CD4-positive, CD25-positive, alpha-beta regulatory T cell (primary cell): ENCODE measurements around the gene CALN1. TPM values are rescaled to one million over a fixed set of nuclear protein-coding genes. Genes with fewer than 3 reads are reported as not detected.
"Not testable (repeated sequence)": the region's sequence is repeated elsewhere in the genome, so short reads cannot be mapped to it uniquely, and the experiment has no call there.

Experiments
- ATAC-seq, 2 donors: fragments of 150-1000 bp; cut with Tn5 transposase; one replicate each; pipeline ENCODE4 v1.10.0; 2021; ENCODE audit warnings: low read depth in 2 of 2, moderate number of reproducible peaks in 2 of 2, moderate library complexity in 1 of 2
- DNase-seq, 3 donors: peaks; one replicate each; pipeline versions ENCODE4 v3.0.0 to v3.0.0-alpha.2; 2012 to 2022; ENCODE audit warnings: mixed read lengths in 1 of 3
- H3K27ac ChIP-seq: one replicate; pipeline ENCODE4 v1.7.0; 2013; ENCODE audit warnings: mild to moderate bottlenecking, low read length; ENCODE audit not compliant: insufficient read depth, poor library complexity, severe bottlenecking
- H3K27me3 ChIP-seq: one replicate; pipeline ENCODE4 v1.7.0; 2013; ENCODE audit warnings: low read length; ENCODE audit not compliant: control insufficient read depth, insufficient read depth
- H3K36me3 ChIP-seq: one replicate; pipeline ENCODE4 v1.7.0; 2013; ENCODE audit warnings: mild to moderate bottlenecking, low read length, moderate library complexity; ENCODE audit not compliant: control insufficient read depth, insufficient read depth
- H3K4me1 ChIP-seq: 2 replicates; pipeline ENCODE4 v1.7.0; 2013; ENCODE audit warnings: mild to moderate bottlenecking, low read length; ENCODE audit not compliant: insufficient read depth, control insufficient read depth, poor library complexity, severe bottlenecking
- H3K4me3 ChIP-seq: one replicate; pipeline ENCODE4 v1.7.0; 2013; ENCODE audit warnings: low read depth, mild to moderate bottlenecking, low read length, moderate library complexity
- H3K9me3 ChIP-seq, 2 experiments: 1 replicate in 1 of 2; 2 replicates in 1 of 2; pipeline ENCODE4 v1.7.0; 2013; ENCODE audit warnings: low read length in 2 of 2, mild to moderate bottlenecking in 1 of 2, moderate library complexity in 1 of 2; ENCODE audit not compliant: control insufficient read depth in 2 of 2
- H3K27ac Mint-ChIP-seq, 3 donors: one replicate each; pipeline ENCODE4 v1.8.0; 2020 to 2022; ENCODE audit warnings: mild to moderate bottlenecking in 3 of 3, mixed read lengths in 3 of 3, moderate library complexity in 2 of 3
- H3K27me3 Mint-ChIP-seq: one replicate; pipeline ENCODE4 v1.8.0; 2022; ENCODE audit warnings: mild to moderate bottlenecking, mixed read lengths
- H3K36me3 Mint-ChIP-seq: one replicate; pipeline ENCODE4 v1.8.0; 2020; ENCODE audit warnings: mixed read lengths
- H3K4me1 Mint-ChIP-seq, 4 donors: one replicate each; pipeline ENCODE4 v1.8.0; 2020 to 2022; ENCODE audit warnings: mixed read lengths in 4 of 4, mild to moderate bottlenecking in 1 of 4
- H3K4me3 Mint-ChIP-seq, 4 donors: one replicate each; pipeline ENCODE4 v1.8.0; 2020 to 2022; ENCODE audit warnings: mild to moderate bottlenecking in 4 of 4, mixed read lengths in 4 of 4, moderate library complexity in 3 of 4
- H3K9me3 Mint-ChIP-seq, 7 donors: one replicate each; pipeline ENCODE4 v1.8.0; 2020 to 2022; ENCODE audit warnings: mixed read lengths in 7 of 7, mild to moderate bottlenecking in 3 of 7, moderate library complexity in 2 of 7
- polyA plus RNA-seq, 4 donors: library from polyadenylated mRNA; unstranded; fragments of 300-500 nt; fragmentation: Illumina TruSeq; gene quantifications; one replicate each; pipeline ENCODE4 v1.2.3, GENCODE V29; 2021
- total RNA-seq: library from RNA; stranded (reverse); gene quantifications from one replicate; pipeline ENCODE4 v1.2.3, GENCODE V29; 2022

The CALN1 gene
- 0.52 TPM for total RNA-seq
- not detected for polyA plus RNA-seq

- H3K36me3 Mint-ChIP-seq, H3K9me3 Mint-ChIP-seq, DNase-seq: not testable (repeated sequence)
Measured at GRCh38 chr7:72412121-72412618, at the start of gene CALN1. Gene CALN1 (minus strand): TSS chr7:72412338.

GRCh38 chr7:72453471-72453870 lies 41.3 kb upstream of the CALN1 start:
- Histone ChIP-seq H3K36me3 (no peaks in the 10 kb centered on the region), H3K4me3 (no peak overlapping the region), H3K27me3 (no peaks in the 10 kb centered on the region), H3K27ac (no peak overlapping the region), H3K4me1 (no peaks in the 10 kb centered on the region), H3K9me3 (no peaks in the 10 kb centered on the region)
- no peak overlapping the region for H3K4me3 Mint-ChIP-seq
- H3K27me3 Mint-ChIP-seq, result no peaks in the 10 kb centered on the region
- no peaks in the 10 kb centered on the region for H3K36me3 Mint-ChIP-seq
- ATAC-seq, result no peak
- H3K27ac Mint-ChIP-seq, result no peak overlapping the region
- DNase-seq, result no peak
- H3K4me1 Mint-ChIP-seq, result no peaks in the 10 kb centered on the region
- H3K9me3 Mint-ChIP-seq, result peaks cover 0 to 2% (median 0%) of the 10 kb centered on the region in 7 donors

More at GRCh38 chr7:72412121-72412618, at the start of gene CALN1:
- not testable (repeated sequence) for H3K27me3 ChIP-seq, H3K27ac ChIP-seq, H3K4me3 ChIP-seq, ATAC-seq, H3K27me3 Mint-ChIP-seq, H3K4me3 Mint-ChIP-seq, H3K4me1 Mint-ChIP-seq, H3K9me3 ChIP-seq, H3K4me1 ChIP-seq, H3K36me3 ChIP-seq
- peak within 1 kb of the TSS in 1 of 3 donors; percentile 21 for H3K27ac Mint-ChIP-seq

- Histone ChIP-seq H3K4me1 (no peaks in the 10 kb centered on the region), H3K9me3 (no peaks in the 10 kb centered on the region), H3K4me3 (no peak overlapping the region), H3K27ac (no peak overlapping the region), H3K27me3 (no peaks in the 10 kb centered on the region), H3K36me3 (no peaks in the 10 kb centered on the region)
- H3K27me3 Mint-ChIP-seq, result no peaks in the 10 kb centered on the region
- DNase-seq (no peak), ATAC-seq (peak in 1 of 2 donors; percentile 8)
- peaks cover 0 to 2% (median 0%) of the 10 kb centered on the region in 7 donors for H3K9me3 Mint-ChIP-seq
- H3K36me3 Mint-ChIP-seq, result no peaks in the 10 kb centered on the region
- H3K4me1 Mint-ChIP-seq, result no peaks in the 10 kb centered on the region
- no peak overlapping the region for H3K4me3 Mint-ChIP-seq
- no peak overlapping the region for H3K27ac Mint-ChIP-seq
Measured at GRCh38 chr7:72447465-72448204, 35.5 kb upstream of the CALN1 start.

DNA sequence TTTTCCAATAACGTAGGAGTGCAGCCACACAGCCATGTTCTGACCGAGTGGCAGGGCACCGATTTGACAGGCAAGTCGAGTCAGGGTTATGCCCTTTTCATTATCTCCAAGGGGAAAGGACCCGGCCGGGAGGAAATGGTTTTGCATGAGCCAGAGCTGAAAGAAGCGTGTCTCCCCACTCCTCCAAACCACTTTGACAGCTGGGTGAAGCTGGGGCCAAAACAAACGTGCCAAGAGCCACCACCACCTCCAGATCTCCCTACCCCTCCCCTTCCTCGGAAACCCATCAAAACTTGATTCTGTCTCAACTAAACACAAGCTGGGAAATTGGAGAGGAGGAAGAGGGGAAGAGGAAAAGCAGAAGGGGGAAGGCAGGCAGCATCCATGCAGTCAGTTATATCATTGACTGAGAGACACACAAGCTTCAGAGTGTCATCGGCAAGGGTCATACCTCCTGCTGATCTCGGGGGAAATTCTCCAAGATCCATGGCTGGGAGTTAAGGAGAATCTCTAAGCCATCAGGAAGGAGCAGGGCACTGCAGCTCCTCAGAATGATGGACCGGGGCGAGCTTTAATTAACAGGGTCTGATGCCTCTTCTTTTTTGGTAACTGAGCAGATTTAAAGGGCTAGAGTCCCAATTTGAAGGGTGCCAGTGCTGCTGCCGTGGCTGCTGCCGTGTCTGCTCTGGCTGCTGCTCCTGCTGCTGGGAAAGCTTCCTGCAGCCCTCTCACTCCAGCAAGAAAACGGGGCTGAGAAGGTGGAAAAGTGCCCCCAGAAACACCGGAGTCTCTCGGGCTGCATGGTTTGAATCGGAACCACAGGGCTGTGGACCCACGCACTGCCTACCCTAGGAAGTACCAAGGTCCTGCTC lies 34.7 kb upstream of the CALN1 start:
- H3K27ac Mint-ChIP-seq, result no peak overlapping the region
- H3K9me3 Mint-ChIP-seq, result peaks cover 0 to 2% (median 0%) of the 10 kb centered on the region in 7 donors
- Histone ChIP-seq H3K9me3 (no peaks in the 10 kb centered on the region), H3K4me3 (no peak overlapping the region), H3K36me3 (no peaks in the 10 kb centered on the region), H3K27ac (no peak overlapping the region), H3K27me3 (no peaks in the 10 kb centered on the region), H3K4me1 (no peaks in the 10 kb centered on the region)
- H3K4me3 Mint-ChIP-seq, result no peak overlapping the region
- no peaks in the 10 kb centered on the region for H3K27me3 Mint-ChIP-seq
- no peak for ATAC-seq
- H3K36me3 Mint-ChIP-seq, result no peaks in the 10 kb centered on the region
- no peaks in the 10 kb centered on the region for H3K4me1 Mint-ChIP-seq
- DNase-seq, result no peak

- Mint-ChIP-seq H3K4me1 (no peaks in the 10 kb centered on the region), H3K9me3 (peaks cover 0 to 1% (median 0%) of the 10 kb centered on the region in 7 donors), H3K4me3 (no peak overlapping the region), H3K27me3 (no peaks in the 10 kb centered on the region), H3K36me3 (no peaks in the 10 kb centered on the region), H3K27ac (no peak overlapping the region)
- Histone ChIP-seq H3K9me3 (no peaks in the 10 kb centered on the region), H3K4me3 (no peak overlapping the region), H3K36me3 (no peaks in the 10 kb centered on the region), H3K4me1 (no peaks in the 10 kb centered on the region), H3K27me3 (no peaks in the 10 kb centered on the region), H3K27ac (no peak overlapping the region)
- DNase-seq, result no peak
- no peak for ATAC-seq
Measured at GRCh38 chr7:72446131-72446530, 34.0 kb upstream of the CALN1 start.

- no peaks in the 10 kb centered on the region for H3K4me1 Mint-ChIP-seq
- H3K36me3 Mint-ChIP-seq, result no peaks in the 10 kb centered on the region
- H3K27me3 Mint-ChIP-seq, result no peaks in the 10 kb centered on the region
- H3K4me3 Mint-ChIP-seq, result no peak overlapping the region
- Histone ChIP-seq H3K4me3 (no peak overlapping the region), H3K4me1 (no peaks in the 10 kb centered on the region), H3K27ac (no peak overlapping the region), H3K9me3 (no peaks in the 10 kb centered on the region), H3K36me3 (no peaks in the 10 kb centered on the region), H3K27me3 (no peaks in the 10 kb centered on the region)
- ATAC-seq, result no peak
- H3K27ac Mint-ChIP-seq, result no peak overlapping the region
- DNase-seq, result no peak
- peaks cover 0 to 1% (median 0%) of the 10 kb centered on the region in 7 donors for H3K9me3 Mint-ChIP-seq
Measured at GRCh38 chr7:72445580-72445979, 33.4 kb upstream of the CALN1 start.

DNA sequence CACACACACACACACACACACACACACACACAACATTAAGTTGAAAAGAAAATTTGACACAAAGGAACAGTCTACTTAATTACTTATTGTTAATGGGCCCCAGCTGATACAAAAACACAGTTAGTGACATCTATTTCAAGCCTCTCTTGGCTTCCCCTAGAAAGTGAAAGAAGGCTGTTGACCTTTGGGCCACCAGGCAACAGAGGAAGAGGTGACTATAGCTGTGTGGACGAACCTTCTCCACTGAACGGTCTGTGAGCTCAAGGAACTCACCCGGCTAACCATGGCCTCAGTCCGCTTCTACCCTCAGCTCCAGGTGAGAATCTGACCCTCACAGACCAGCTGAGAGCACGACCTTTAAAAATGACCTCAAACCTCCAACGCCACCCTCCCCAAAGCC lies 32.9 kb upstream of the CALN1 start:
- no peak overlapping the region for H3K27ac Mint-ChIP-seq
- Histone ChIP-seq H3K9me3 (no peaks in the 10 kb centered on the region), H3K4me1 (no peaks in the 10 kb centered on the region), H3K36me3 (no peaks in the 10 kb centered on the region), H3K27ac (no peak overlapping the region), H3K27me3 (no peaks in the 10 kb centered on the region), H3K4me3 (no peak overlapping the region)
- H3K4me1 Mint-ChIP-seq, result no peaks in the 10 kb centered on the region
- no peak for ATAC-seq
- no peaks in the 10 kb centered on the region for H3K36me3 Mint-ChIP-seq
- DNase-seq, result no peak
- H3K9me3 Mint-ChIP-seq, result peaks cover 0 to 1% (median 0%) of the 10 kb centered on the region in 7 donors
- H3K27me3 Mint-ChIP-seq, result no peaks in the 10 kb centered on the region
- no peak overlapping the region for H3K4me3 Mint-ChIP-seq
